ENCODE measurements around the gene CYTH4. TPM values are rescaled to one million over a fixed set of nuclear protein-coding genes. Genes with fewer than 3 reads are reported as not detected.

The CYTH4 gene
- total and polyA plus RNA-seq, 10 of the 15 experiments (the other 5 are each of a cell fraction or from before 2014, with no cell fraction given) = 1.5 to 27.3 (median 16.9) TPM

DNA sequence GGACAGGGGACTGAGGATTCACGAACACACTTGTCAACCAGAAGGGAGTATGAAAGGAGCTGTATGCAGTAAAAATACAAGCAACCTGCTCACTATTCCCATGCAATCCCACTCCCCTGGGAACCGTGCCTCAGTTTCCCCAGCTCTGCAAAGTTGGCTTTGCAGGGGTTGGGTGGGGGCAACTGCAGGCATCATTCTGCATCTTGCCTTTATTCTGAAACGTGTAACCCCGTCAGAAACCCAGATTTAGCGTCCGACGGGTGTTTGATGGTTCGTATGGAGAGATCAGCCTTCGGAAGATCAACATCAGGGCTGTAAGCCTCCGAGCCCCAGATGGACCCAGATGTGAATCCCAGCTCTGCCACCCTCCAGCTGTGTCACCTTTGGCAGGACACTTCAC is 3.6 kb downstream of the CYTH4 start (continued):
- TF ChIP-seq, protein P1, sequence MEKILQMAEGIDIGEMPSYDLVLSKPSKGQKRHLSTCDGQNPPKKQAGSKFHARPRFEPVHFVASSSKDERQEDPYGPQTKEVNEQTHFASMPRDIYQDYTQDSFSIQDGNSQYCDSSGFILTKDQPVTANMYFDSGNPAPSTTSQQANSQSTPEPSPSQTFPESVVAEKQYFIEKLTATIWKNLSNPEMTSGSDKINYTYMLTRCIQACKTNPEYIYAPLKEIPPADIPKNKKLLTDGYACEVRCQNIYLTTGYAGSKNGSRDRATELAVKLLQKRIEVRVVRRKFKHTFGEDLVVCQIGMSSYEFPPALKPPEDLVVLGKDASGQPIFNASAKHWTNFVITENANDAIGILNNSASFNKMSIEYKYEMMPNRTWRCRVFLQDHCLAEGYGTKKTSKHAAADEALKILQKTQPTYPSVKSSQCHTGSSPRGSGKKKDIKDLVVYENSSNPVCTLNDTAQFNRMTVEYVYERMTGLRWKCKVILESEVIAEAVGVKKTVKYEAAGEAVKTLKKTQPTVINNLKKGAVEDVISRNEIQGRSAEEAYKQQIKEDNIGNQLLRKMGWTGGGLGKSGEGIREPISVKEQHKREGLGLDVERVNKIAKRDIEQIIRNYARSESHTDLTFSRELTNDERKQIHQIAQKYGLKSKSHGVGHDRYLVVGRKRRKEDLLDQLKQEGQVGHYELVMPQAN (conservative IDR thresholded peaks at IDR 0.05) = no peak
- TF ChIP-seq TCF12 (IDR thresholded peaks at IDR 0.05; ENCODE audit: low read depth, low read length) (no peak), PAX8 (IDR thresholded peaks at IDR 0.05) (no peak), HDAC6 (IDR thresholded peaks at IDR 0.05; ENCODE audit: unreplicated experiment) (no peak)

DNA sequence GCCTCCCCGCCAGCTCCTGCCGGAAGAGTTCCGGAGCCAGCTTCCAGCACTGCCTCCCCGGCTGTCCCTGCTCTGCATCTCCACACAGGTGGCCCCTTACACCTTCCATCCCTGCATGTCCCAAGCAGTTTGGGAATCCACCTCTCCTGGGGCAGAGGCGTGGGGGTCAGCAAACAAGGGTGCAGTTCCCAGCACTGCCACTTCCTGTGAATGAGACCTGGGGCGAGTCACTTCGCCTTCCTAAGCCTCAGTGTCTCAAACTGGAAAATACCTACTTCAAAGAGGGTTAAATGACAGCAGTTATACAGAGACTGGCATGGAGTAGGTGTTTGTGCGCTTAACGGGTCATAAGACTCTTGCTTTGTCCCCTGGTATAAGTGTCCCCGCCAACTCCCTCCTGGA is 5.2 kb downstream of the CYTH4 start:
- H3K79me2 ChIP-seq (ENCODE audit: control insufficient read depth, insufficient read depth, low read length) = peaks cover 16% of the 10 kb centered on the region
- RAD21 ChIA-PET (ENCODE audit: unreplicated experiment) = interaction anchor here (1.5 kb wide), 1 partner anchor 11 kb away, joined by 3 read pairs; no protein-coding TSS in a partner anchor
- 92% methylated on average over 10 of the region's 10 CpGs for WGBS (ENCODE audit: insufficient coverage, insufficient replicate concordance, low lambda C conversion rate, missing lambda C conversion rate)
- H3K4me3 ChIP-seq = no peak overlapping the region
- no peaks in the 10 kb centered on the region for H3K36me3 ChIP-seq (ENCODE audit: control insufficient read depth in 2 of 2, insufficient read depth in 2 of 2, low read length in 1 of 2)
- H2AFZ ChIP-seq (ENCODE audit: control insufficient read depth, low read depth, low read length) = no peak overlapping the region
- H3K9ac ChIP-seq (ENCODE audit: control insufficient read depth, insufficient read depth, low read length) = no peak overlapping the region
- in situ Hi-C loops (cut with MboI) = no loop called here
- ATAC-seq = no peak
- peak; percentile 23; the same call in 1 of the 2 replicates for TF ChIP-seq IKZF1 (conservative IDR thresholded peaks at IDR 0.05)
- TF ChIP-seq, protein P2, sequence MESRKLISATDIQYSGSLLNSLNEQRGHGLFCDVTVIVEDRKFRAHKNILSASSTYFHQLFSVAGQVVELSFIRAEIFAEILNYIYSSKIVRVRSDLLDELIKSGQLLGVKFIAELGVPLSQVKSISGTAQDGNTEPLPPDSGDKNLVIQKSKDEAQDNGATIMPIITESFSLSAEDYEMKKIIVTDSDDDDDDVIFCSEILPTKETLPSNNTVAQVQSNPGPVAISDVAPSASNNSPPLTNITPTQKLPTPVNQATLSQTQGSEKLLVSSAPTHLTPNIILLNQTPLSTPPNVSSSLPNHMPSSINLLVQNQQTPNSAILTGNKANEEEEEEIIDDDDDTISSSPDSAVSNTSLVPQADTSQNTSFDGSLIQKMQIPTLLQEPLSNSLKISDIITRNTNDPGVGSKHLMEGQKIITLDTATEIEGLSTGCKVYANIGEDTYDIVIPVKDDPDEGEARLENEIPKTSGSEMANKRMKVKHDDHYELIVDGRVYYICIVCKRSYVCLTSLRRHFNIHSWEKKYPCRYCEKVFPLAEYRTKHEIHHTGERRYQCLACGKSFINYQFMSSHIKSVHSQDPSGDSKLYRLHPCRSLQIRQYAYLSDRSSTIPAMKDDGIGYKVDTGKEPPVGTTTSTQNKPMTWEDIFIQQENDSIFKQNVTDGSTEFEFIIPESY (IDR thresholded peaks at IDR 0.05) = peak; percentile 72; the same call in 1 of the 2 replicates
- no peak for TF ChIP-seq PAX8 (IDR thresholded peaks at IDR 0.05)
- TF ChIP-seq SIN3A (IDR thresholded peaks at IDR 0.05; ENCODE audit: low read depth, low read length) = no peak
- CTCF ChIA-PET = interaction anchor here (1.2 kb wide), 1 partner anchor 27 kb away, joined by 5 read pairs; no protein-coding TSS in a partner anchor
- no peaks in the 10 kb centered on the region for H3K27me3 ChIP-seq (replicated peaks in 1 of 2; ENCODE audit: control insufficient read depth in 2 of 2, insufficient read depth in 2 of 2, low read length in 1 of 2)
- intact Hi-C loops (cut with micrococcal nuclease; ENCODE audit: unreplicated experiment) = no loop called here
- no TSS peak for BruUV-seq (replicated peaks)
- H3K9me3 ChIP-seq (replicated peaks; ENCODE audit: control insufficient read depth, insufficient read depth, low read length) = no peaks in the 10 kb centered on the region; the same call in 2 of the 3 replicates
- SMC1A ChIA-PET (ENCODE audit: uncharacterized antibody, unreplicated experiment) = interaction anchor here (1.1 to 1.5 kb wide), 3 partner anchors 23 to 72 kb away, joined by 3 to 4 read pairs (median 3); no protein-coding TSS in a partner anchor
- no peak for FAIRE-seq
- POLR2A ChIA-PET = interaction anchor here (0.8 to 3.2 kb wide), 3 partner anchors 8 to 26 kb away, joined by 3 to 8 read pairs (median 3); no protein-coding TSS in a partner anchor
- peaks cover 27% of the 10 kb centered on the region for H3K4me1 ChIP-seq (ENCODE audit: control insufficient read depth, insufficient read depth, low read length)
- no peak overlapping the region for H3K27ac ChIP-seq (ENCODE audit: control insufficient read depth, insufficient read depth)
- no peak overlapping the region for H3K4me2 ChIP-seq (ENCODE audit: control insufficient read depth, insufficient read depth)
- no peaks in the 10 kb centered on the region; the same call in 1 of the 2 replicates for H4K20me1 ChIP-seq (ENCODE audit: control insufficient read depth, insufficient read depth)
- DNase-seq (ENCODE audit: low read depth, low spot score) = no peak

Data from GM12878 (cell line).